Right renal pelvis (tissue), 4 donors: ENCODE results near the gene TFPT. TPM values are rescaled to one million over a fixed set of nuclear protein-coding genes. Genes with fewer than 3 reads are reported as not detected.

Experiments used
- DNase-seq, 4 donors: peaks; one replicate each; pipeline ENCODE4 v3.0.0-alpha.2; 2013; ENCODE audit warnings: low read depth in 4 of 4, low spot score in 3 of 4, missing footprints in 1 of 4
- polyA plus RNA-seq, 4 donors: library from polyadenylated mRNA; unstranded; fragments of 120-200 nt; gene quantifications; one replicate each; pipeline ENCODE4 v1.2.1, GENCODE V29; 2013; ENCODE audit not compliant: insufficient read length in 4 of 4

TFPT gene
- polyA plus RNA-seq, 4 donors: 14.3 to 22.6 (median 14.4) TPM

GRCh38 chr19:54094426-54095000 is 20.9 kb downstream of the TFPT start:
- no peak for DNase-seq

- no peak for DNase-seq
Measured at GRCh38 chr19:54084410-54084809, 31.0 kb downstream of the TFPT start.

- DNase-seq: no peak
Measured at GRCh38 chr19:54081032-54081431, 34.4 kb downstream of the TFPT start, which contains the start of gene TARM1. TSS of gene TARM1 (minus strand) at chr19:54081365. CDS start at chr19:54081340, 25 bp downstream.

GRCh38 chr19:54077334-54077733 is 38.1 kb downstream of the TFPT start:
- no peak for DNase-seq

GRCh38 chr19:54074851-54075250 is 40.6 kb downstream of the TFPT start:
- DNase-seq: no peak

GRCh38 chr19:54073829-54074228 is 41.6 kb downstream of the TFPT start:
- no peak for DNase-seq

- DNase-seq: no peak
Measured at GRCh38 chr19:54069470-54069869, 46.0 kb downstream of the TFPT start.

- no peak for DNase-seq
Measured at GRCh38 chr19:54063350-54064116, 51.9 kb downstream of the TFPT start, which contains the start of gene VSTM1. TSS of gene VSTM1 (minus strand) at chr19:54063897. CDS start at chr19:54063777, 120 bp downstream.

- no peak for DNase-seq
Measured at GRCh38 chr19:54062643-54063042, 52.8 kb downstream of the TFPT start.

Other genes with a start within 250 kb of the TFPT start
- 10 to 100 TPM; 71.2 to 79.5 (median 79.5) TPM for gene MYADM, start 247.8 kb downstream of the TFPT start, polyA plus RNA-seq
- under 1 TPM; 0.39 to 0.67 (median 0.54) TPM for gene PRKCG, start 233.5 kb downstream of the TFPT start, polyA plus RNA-seq
- 1 to 10 TPM in 2 of 4 donors, under 1 TPM in 2; 0.61 to 1.4 (median 0.94) TPM for gene CACNG7, start 206.4 kb downstream of the TFPT start, polyA plus RNA-seq
- under 1 TPM; 0.17 to 0.29 (median 0.26) TPM for gene CACNG8, start 152.7 kb downstream of the TFPT start, polyA plus RNA-seq
- 1 to 10 TPM in 1 of 4 donors, under 1 TPM in 3; 0.77 to 1.5 (median 0.84) TPM for gene CACNG6, start 124.0 kb downstream of the TFPT start, polyA plus RNA-seq
- under 1 TPM in 2 of 4 donors, not detected in 2; 0.17 to 0.18 TPM for gene VSTM1, start 51.8 kb downstream of the TFPT start, polyA plus RNA-seq
- gene TARM1, start 34.3 kb downstream of the TFPT start, polyA plus RNA-seq: not detected
- gene OSCAR, start 14.9 kb downstream of the TFPT start, polyA plus RNA-seq: under 1 TPM; 0.15 to 0.33 (median 0.21) TPM
- 100 to 1,000 TPM; 103 to 139 (median 114) TPM for gene NDUFA3, start 12.8 kb downstream of the TFPT start, polyA plus RNA-seq
- gene PRPF31, start 97 bp upstream of the TFPT start, polyA plus RNA-seq: 10 to 100 TPM; 64.7 to 81.6 (median 67.2) TPM
- 10 to 100 TPM; 61.5 to 76.2 (median 64.8) TPM for gene CNOT3, start 22.1 kb upstream of the TFPT start, polyA plus RNA-seq
- 1 to 10 TPM; 7.9 to 9.6 (median 8.4) TPM for gene LENG1, start 44.1 kb upstream of the TFPT start, polyA plus RNA-seq
- gene TMC4, start 57.5 kb upstream of the TFPT start, polyA plus RNA-seq: 10 to 100 TPM; 26.9 to 35.6 (median 33.7) TPM
- gene MBOAT7, start 73.9 kb upstream of the TFPT start, polyA plus RNA-seq: 10 to 100 TPM; 65.8 to 86.6 (median 70.3) TPM
- 10 to 100 TPM; 52.4 to 68.5 (median 54.5) TPM for gene TSEN34, start 75.7 kb upstream of the TFPT start, polyA plus RNA-seq
- gene RPS9, start 85.2 kb upstream of the TFPT start, polyA plus RNA-seq: 1,000 to 10,000 TPM; 1,225 to 2,135 (median 1,430) TPM
- 1 to 10 TPM in 2 of 4 donors, under 1 TPM in 2; 0.83 to 1.7 (median 1.1) TPM for gene LILRB3, start 107.3 kb upstream of the TFPT start, polyA plus RNA-seq
- under 1 TPM; 0.25 to 0.83 (median 0.65) TPM for gene LILRA6, start 127.1 kb upstream of the TFPT start, polyA plus RNA-seq
- 1 to 10 TPM; 1.9 to 2.6 (median 2.1) TPM for gene LILRB5, start 141.6 kb upstream of the TFPT start, polyA plus RNA-seq
- 1 to 10 TPM in 2 of 4 donors, under 1 TPM in 2; 0.87 to 1.5 (median 1.0) TPM for gene LILRB2, start 165.5 kb upstream of the TFPT start, polyA plus RNA-seq
- 1 to 10 TPM in 1 of 4 donors, under 1 TPM in 3; 0.17 to 1.2 (median 0.34) TPM for gene LILRA5, start 197.5 kb upstream of the TFPT start, polyA plus RNA-seq
- gene LILRA4, start 223.5 kb upstream of the TFPT start, polyA plus RNA-seq: under 1 TPM in 3 of 4 donors, not detected in 1; 0.04 to 0.20 (median 0.12) TPM
- gene LAIR1, start 249.3 kb upstream of the TFPT start, polyA plus RNA-seq: 1 to 10 TPM; 3.3 to 5.6 (median 4.7) TPM